ENCODE measurements around the gene MPG. TPM values are rescaled to one million over a fixed set of nuclear protein-coding genes. Genes with fewer than 3 reads are reported as not detected.
"Not testable (repeated sequence)": the region's sequence is repeated elsewhere in the genome, so short reads cannot be mapped to it uniquely, and the experiment has no call there.

MPG gene
- total RNA-seq, 1 experiment from 2014 or later: 86.2 TPM

DNA sequence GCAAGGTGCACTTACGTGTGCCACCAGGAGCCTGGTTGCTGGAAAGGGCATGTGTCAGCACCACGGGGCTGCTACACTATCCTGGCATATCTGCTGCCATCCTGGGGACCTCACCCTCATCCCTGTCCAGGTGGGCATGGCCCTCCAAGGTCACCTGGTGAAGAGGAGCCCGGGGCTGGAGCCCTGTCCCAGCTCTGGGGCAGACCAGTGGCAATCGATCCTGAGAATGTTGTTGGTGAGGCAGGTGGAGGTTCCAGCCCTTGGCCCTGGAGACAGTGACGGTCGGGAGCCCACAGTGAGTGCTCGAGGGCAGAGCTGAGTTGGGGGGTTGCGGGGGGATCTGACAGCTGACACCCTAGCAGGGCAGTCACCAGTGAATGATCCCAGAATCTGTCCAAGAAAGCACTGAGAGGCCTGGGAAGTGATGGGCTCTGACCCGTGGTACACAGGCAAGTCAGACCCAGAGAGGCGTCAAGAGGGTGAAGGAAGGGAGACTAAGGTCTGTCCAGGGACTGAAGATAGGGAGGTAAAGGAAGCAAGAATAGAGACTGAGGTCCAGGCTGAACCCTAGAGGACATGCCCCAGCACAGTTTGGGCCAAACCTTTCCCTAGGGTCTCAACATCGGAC lies 42.2 kb upstream of the MPG start:
- Histone ChIP-seq H3K27me3 (ENCODE audit: insufficient read depth, low read depth) (no peaks in the 10 kb centered on the region), H3F3A (ENCODE audit: insufficient read depth, low read depth) (peaks cover 10% of the 10 kb centered on the region; the same call in 1 of the 2 replicates), H3K4me1 (replicated peaks; ENCODE audit: insufficient read depth) (peaks cover 29% of the 10 kb centered on the region), H3K27ac (no peak overlapping the region), H3K9me2 (ENCODE audit: insufficient read depth) (no peaks in the 10 kb centered on the region), H2AFZ (no peak overlapping the region), H3K4me3 (no peak overlapping the region), H3K79me2 (ENCODE audit: low read depth) (no peaks in the 10 kb centered on the region), H3K4me2 (no peak overlapping the region), H4K20me1 (ENCODE audit: insufficient read depth) (no peaks in the 10 kb centered on the region), H3K9me3 (ENCODE audit: insufficient read depth, low read depth) (no peaks in the 10 kb centered on the region), H3K36me3 (ENCODE audit: low read depth) (no peaks in the 10 kb centered on the region)
- intact Hi-C loops (cut with micrococcal nuclease; ENCODE audit: unreplicated experiment): no loop called here
- DNase-seq: no peak
- BruUV-seq (replicated peaks): no TSS peak
- no peak for TF ChIP-seq EZH2 (IDR thresholded peaks at IDR 0.05; ENCODE audit: low read depth)
- TF ChIP-seq, protein P1, sequence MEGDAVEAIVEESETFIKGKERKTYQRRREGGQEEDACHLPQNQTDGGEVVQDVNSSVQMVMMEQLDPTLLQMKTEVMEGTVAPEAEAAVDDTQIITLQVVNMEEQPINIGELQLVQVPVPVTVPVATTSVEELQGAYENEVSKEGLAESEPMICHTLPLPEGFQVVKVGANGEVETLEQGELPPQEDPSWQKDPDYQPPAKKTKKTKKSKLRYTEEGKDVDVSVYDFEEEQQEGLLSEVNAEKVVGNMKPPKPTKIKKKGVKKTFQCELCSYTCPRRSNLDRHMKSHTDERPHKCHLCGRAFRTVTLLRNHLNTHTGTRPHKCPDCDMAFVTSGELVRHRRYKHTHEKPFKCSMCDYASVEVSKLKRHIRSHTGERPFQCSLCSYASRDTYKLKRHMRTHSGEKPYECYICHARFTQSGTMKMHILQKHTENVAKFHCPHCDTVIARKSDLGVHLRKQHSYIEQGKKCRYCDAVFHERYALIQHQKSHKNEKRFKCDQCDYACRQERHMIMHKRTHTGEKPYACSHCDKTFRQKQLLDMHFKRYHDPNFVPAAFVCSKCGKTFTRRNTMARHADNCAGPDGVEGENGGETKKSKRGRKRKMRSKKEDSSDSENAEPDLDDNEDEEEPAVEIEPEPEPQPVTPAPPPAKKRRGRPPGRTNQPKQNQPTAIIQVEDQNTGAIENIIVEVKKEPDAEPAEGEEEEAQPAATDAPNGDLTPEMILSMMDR (conservative IDR thresholded peaks at IDR 0.05): no peak
- ChIA-PET POLR2A (ENCODE audit: unreplicated experiment) (no interaction called here), CTCF (no interaction called here)

DNA sequence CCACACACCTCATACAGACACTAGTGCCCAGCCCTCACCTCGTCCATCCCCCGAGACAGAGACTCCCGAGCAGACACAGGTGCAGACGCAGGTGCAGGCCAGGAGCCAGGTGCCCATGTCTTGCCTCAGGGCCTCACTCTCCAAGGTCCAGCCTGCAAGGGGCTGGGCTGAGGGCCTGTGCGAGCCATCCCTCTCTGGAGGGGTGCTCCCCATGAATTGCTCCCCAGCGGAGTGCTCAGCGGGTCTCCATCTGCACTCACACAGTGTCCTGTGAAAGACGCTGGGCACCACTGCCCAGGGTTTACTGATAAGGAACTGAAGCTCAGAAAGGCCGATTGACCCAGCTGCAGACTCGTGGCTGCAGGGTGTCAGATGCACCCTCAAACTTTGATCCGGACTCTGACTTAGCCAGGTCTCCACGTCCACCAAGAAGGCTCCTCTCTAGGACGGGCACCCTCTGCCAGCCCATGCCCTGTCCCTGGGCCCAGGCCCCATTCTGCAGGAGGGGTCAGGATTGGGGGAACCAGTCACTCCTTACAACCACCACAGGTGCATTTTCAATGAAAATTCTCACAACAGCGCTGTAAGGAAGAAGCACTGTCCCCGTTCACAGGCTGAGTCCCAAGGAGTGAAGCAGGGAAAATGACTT lies 41.6 kb upstream of the MPG start:
- H3K27ac ChIP-seq: no peak overlapping the region
- H4K20me1 ChIP-seq (ENCODE audit: insufficient read depth): no peaks in the 10 kb centered on the region
- intact Hi-C loops (cut with micrococcal nuclease; ENCODE audit: unreplicated experiment): no loop called here
- CTCF ChIA-PET: no interaction called here
- no peaks in the 10 kb centered on the region for H3K79me2 ChIP-seq (ENCODE audit: low read depth)
- H3F3A ChIP-seq (ENCODE audit: insufficient read depth, low read depth): peaks cover 13% of the 10 kb centered on the region; the same call in 1 of the 2 replicates
- no peak overlapping the region for H3K4me2 ChIP-seq
- no peaks in the 10 kb centered on the region for H3K9me2 ChIP-seq (ENCODE audit: insufficient read depth)
- no peak overlapping the region for H2AFZ ChIP-seq
- BruUV-seq (replicated peaks): no TSS peak
- no peaks in the 10 kb centered on the region for H3K36me3 ChIP-seq (ENCODE audit: low read depth)
- H3K4me1 ChIP-seq (replicated peaks; ENCODE audit: insufficient read depth): peaks cover 29% of the 10 kb centered on the region
- no peak overlapping the region for H3K4me3 ChIP-seq
- no peaks in the 10 kb centered on the region for H3K27me3 ChIP-seq (ENCODE audit: insufficient read depth, low read depth)
- no peak for DNase-seq
- POLR2A ChIA-PET (ENCODE audit: unreplicated experiment): no interaction called here
- no peaks in the 10 kb centered on the region for H3K9me3 ChIP-seq (ENCODE audit: insufficient read depth, low read depth)
- TF ChIP-seq, protein P1 (conservative IDR thresholded peaks at IDR 0.05): no peak
- TF ChIP-seq EZH2 (IDR thresholded peaks at IDR 0.05; ENCODE audit: low read depth): no peak

DNA sequence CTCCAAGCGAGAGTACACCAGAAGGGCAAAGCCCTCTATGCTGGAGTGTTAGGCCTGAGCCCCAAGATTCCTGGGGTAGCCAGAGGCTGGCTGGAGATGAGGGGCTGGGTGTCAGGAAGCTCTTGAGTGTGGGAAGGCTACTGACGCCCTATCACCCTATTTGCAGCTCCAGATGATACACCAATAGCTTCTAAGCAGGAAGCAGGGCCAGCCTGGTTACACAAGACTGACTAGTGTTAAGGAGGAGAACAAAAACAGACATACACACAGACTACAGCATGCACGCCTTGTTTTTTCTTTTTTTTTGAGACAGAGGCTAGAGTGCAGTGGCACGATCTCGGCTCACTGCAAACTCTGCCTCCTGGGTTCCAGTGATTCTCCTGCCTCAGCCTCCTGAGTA lies 40.5 kb upstream of the MPG start:
- no peaks in the 10 kb centered on the region for H3K27me3 ChIP-seq (ENCODE audit: insufficient read depth, low read depth)
- H3F3A ChIP-seq (ENCODE audit: insufficient read depth, low read depth): peaks cover 16% of the 10 kb centered on the region; the same call in 1 of the 2 replicates
- H2AFZ ChIP-seq: no peak overlapping the region
- POLR2A ChIA-PET (ENCODE audit: unreplicated experiment): no interaction called here
- no peaks in the 10 kb centered on the region for H3K9me3 ChIP-seq (ENCODE audit: insufficient read depth, low read depth)
- no peak overlapping the region for H3K4me2 ChIP-seq
- H3K4me1 ChIP-seq (replicated peaks; ENCODE audit: insufficient read depth): peaks cover 29% of the 10 kb centered on the region
- H4K20me1 ChIP-seq (ENCODE audit: insufficient read depth): no peaks in the 10 kb centered on the region
- H3K27ac ChIP-seq: no peak overlapping the region
- no peaks in the 10 kb centered on the region for H3K36me3 ChIP-seq (ENCODE audit: low read depth)
- H3K9me2 ChIP-seq (ENCODE audit: insufficient read depth): no peaks in the 10 kb centered on the region
- no peak for TF ChIP-seq EZH2 (IDR thresholded peaks at IDR 0.05; ENCODE audit: low read depth)
- TF ChIP-seq, protein P1 (conservative IDR thresholded peaks at IDR 0.05): no peak
- intact Hi-C loops (cut with micrococcal nuclease; ENCODE audit: unreplicated experiment): no loop called here
- no peaks in the 10 kb centered on the region for H3K79me2 ChIP-seq (ENCODE audit: low read depth)
- no peak for DNase-seq
- CTCF ChIA-PET: no interaction called here
- BruUV-seq (replicated peaks): no TSS peak
- no peak overlapping the region for H3K4me3 ChIP-seq

DNA sequence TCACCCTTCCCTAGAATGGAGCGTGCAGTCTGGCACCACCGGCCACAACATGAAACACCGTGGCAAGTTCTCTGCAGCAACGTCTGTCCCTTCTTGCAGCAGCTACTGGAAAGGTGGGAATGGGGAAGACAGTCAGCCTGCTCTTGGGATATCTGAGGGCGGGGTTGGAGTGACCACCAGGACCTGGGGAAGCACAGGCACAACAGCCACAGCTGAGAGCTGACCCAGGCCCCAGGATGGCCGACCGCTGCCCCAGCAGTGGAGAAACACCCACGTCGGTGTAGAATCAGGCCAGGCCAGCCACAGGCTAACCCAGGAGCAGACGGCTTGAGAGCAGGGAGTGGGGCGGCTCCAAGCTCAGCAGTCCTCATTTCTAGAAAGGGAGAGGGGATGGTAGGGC lies 39.8 kb upstream of the MPG start:
- not testable (repeated sequence) for H3K9me3 ChIP-seq (ENCODE audit: insufficient read depth, low read depth)

More for the DNA sequence above, 39.8 kb upstream of the MPG start:
- H3K9me2 ChIP-seq (ENCODE audit: insufficient read depth); H3K79me2 ChIP-seq (ENCODE audit: low read depth); DNase-seq; BruUV-seq (replicated peaks); intact Hi-C loops (cut with micrococcal nuclease; ENCODE audit: unreplicated experiment); H3K27me3 ChIP-seq (ENCODE audit: insufficient read depth, low read depth); H2AFZ ChIP-seq; H3K27ac ChIP-seq; H3K36me3 ChIP-seq (ENCODE audit: low read depth); H4K20me1 ChIP-seq (ENCODE audit: insufficient read depth); H3K4me3 ChIP-seq: not testable (repeated sequence)
- H3K4me1 ChIP-seq (replicated peaks; ENCODE audit: insufficient read depth): peaks cover 29% of the 10 kb centered on the region
- peaks cover 16% of the 10 kb centered on the region; the same call in 1 of the 2 replicates for H3F3A ChIP-seq (ENCODE audit: insufficient read depth, low read depth)
- POLR2A ChIA-PET (ENCODE audit: unreplicated experiment): interaction anchor here (0.6 kb wide), 1 partner anchor 15 kb away, joined by 3 read pairs; the partner anchor contains the start of genes POLR3K and SNRNP25
- CTCF ChIA-PET: interaction anchor here (0.6 kb wide), 2 partner anchors 11 to 33 kb away, joined by 3 to 6 read pairs; no protein-coding TSS in a partner anchor
- peak overlapping the region; percentile 46; the same call in 1 of the 2 replicates for H3K4me2 ChIP-seq

Data from PC-9 (cell line).